Measurements from ENCODE around the gene RPS6KB2. TPM values are rescaled to one million over a fixed set of nuclear protein-coding genes. Genes with fewer than 3 reads are reported as not detected.

Gene RPS6KB2
- total and polyA plus RNA-seq, 9 of the 15 experiments (the other 6 are each of a cell fraction or from before 2014, with no cell fraction given): 0.42 to 122 (median 82.6) TPM

DNA sequence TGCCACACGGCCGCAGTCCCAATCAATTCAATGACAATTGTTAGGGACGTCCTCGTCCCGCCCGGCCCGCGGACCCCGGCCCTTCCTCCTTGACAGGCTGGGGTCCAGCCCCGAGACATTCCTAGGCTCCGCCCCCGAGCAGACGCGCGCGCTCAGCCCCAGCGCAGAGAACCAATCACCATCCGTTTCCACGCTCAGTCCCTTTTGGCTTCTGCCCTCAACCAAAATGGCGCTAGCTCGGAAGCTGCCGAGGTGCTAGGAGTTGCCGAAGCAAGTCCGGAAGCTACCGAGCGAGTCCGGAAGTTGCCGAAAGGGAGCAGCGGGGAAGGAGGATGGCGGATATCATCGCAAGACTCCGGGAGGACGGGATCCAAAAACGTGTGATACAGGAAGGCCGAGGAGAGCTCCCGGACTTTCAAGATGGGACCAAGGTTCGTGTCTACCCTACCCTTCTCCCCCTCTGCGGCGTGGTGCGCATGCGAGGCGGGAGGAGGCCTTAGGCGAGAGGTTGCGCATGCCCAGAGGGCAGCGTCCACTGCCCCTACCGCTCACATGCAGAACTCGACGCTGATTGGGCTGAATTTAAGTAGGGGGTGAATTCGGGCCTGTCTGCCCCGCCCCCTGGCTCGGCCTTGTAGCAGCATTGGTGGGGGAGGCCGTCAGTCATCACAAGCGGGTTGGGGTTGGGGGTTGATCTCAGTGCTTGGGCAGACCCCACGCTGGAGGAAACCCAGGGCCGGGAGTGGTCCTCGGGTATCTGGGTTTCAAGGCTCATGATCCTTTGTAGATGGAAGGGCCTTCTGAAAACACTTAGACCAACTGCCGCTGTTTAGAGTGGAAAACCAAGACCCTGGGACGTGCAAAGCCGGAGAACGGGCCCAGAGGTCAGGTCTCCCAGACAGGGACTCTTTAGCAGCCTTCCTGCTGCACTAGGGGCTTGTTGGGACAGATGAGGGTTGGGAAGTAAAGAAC is 54.8 kb downstream of the RPS6KB2 start, which contains the start of gene AIP (continued):
- TF ChIP-seq, protein P1, sequence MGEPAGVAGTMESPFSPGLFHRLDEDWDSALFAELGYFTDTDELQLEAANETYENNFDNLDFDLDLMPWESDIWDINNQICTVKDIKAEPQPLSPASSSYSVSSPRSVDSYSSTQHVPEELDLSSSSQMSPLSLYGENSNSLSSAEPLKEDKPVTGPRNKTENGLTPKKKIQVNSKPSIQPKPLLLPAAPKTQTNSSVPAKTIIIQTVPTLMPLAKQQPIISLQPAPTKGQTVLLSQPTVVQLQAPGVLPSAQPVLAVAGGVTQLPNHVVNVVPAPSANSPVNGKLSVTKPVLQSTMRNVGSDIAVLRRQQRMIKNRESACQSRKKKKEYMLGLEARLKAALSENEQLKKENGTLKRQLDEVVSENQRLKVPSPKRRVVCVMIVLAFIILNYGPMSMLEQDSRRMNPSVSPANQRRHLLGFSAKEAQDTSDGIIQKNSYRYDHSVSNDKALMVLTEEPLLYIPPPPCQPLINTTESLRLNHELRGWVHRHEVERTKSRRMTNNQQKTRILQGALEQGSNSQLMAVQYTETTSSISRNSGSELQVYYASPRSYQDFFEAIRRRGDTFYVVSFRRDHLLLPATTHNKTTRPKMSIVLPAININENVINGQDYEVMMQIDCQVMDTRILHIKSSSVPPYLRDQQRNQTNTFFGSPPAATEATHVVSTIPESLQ (CRISPR knock-in tag; IDR thresholded peaks at IDR 0.05): peak; percentile 99
- TF ChIP-seq RUNX1 (IDR thresholded peaks at IDR 0.05; ENCODE audit: low read depth): no peak
- 0 out of 2 replicates have a peak, but pooled peaks have one; percentile 5 for TF ChIP-seq SMARCE1 (IDR thresholded peaks at IDR 0.05)
- 0 out of 2 replicates have a peak, but pooled peaks have one; percentile 8 for TF ChIP-seq ZBTB12 (CRISPR knock-in tag; IDR thresholded peaks at IDR 0.05)
- peak; percentile 89 for TF ChIP-seq TAF1 (IDR thresholded peaks at IDR 0.05; ENCODE audit: control insufficient read depth, extremely low read depth, insufficient read depth, low read length, severe bottlenecking)
- no peak for TF ChIP-seq BRD4 (IDR thresholded peaks at IDR 0.05)
- TF ChIP-seq L3MBTL2 (IDR thresholded peaks at IDR 0.05): peak; percentile 100
- TF ChIP-seq TOE1 (IDR thresholded peaks at IDR 0.05; ENCODE audit: borderline replicate concordance): 0 out of 2 replicates have a peak, but pooled peaks have one; percentile 42
- TF ChIP-seq TOE1 (CRISPR knock-in tag; IDR thresholded peaks at IDR 0.05; ENCODE audit: borderline replicate concordance, low read depth): peak; percentile 99
- TF ChIP-seq LEF1 (IDR thresholded peaks at IDR 0.05): no peak; the same call in 1 of the 2 replicates
- TF ChIP-seq ZNF699 (CRISPR knock-in tag; IDR thresholded peaks at IDR 0.05; ENCODE audit: insufficient replicate concordance): no peak
- TF ChIP-seq, protein P2, sequence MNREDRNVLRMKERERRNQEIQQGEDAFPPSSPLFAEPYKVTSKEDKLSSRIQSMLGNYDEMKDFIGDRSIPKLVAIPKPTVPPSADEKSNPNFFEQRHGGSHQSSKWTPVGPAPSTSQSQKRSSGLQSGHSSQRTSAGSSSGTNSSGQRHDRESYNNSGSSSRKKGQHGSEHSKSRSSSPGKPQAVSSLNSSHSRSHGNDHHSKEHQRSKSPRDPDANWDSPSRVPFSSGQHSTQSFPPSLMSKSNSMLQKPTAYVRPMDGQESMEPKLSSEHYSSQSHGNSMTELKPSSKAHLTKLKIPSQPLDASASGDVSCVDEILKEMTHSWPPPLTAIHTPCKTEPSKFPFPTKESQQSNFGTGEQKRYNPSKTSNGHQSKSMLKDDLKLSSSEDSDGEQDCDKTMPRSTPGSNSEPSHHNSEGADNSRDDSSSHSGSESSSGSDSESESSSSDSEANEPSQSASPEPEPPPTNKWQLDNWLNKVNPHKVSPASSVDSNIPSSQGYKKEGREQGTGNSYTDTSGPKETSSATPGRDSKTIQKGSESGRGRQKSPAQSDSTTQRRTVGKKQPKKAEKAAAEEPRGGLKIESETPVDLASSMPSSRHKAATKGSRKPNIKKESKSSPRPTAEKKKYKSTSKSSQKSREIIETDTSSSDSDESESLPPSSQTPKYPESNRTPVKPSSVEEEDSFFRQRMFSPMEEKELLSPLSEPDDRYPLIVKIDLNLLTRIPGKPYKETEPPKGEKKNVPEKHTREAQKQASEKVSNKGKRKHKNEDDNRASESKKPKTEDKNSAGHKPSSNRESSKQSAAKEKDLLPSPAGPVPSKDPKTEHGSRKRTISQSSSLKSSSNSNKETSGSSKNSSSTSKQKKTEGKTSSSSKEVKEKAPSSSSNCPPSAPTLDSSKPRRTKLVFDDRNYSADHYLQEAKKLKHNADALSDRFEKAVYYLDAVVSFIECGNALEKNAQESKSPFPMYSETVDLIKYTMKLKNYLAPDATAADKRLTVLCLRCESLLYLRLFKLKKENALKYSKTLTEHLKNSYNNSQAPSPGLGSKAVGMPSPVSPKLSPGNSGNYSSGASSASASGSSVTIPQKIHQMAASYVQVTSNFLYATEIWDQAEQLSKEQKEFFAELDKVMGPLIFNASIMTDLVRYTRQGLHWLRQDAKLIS (CRISPR knock-in tag; IDR thresholded peaks at IDR 0.05): peak; percentile 96

All from K562 (cell line).